Measurements from ENCODE around the gene CDH18.

Gene CDH18

DNA sequence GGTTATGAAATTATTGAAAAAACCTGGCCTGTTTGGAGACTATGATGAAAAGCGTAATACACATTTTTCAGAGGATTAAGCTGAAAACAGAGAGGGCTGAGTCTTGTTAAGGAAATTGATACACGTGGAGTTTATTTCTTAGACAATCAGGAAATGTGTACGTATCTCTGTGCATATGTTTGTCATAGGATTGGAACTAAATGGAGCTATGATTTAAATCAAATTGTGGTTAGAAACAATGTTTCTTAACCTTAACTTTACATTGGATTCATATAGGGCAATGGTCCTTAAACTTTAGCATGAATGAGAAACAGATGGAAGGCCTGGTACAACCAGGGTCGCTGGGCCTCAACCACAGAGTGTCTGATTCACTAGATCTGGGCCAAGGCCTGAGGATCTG is 451.6 kb downstream of the CDH18 start:
- no peaks in the 10 kb centered on the region for H3K36me3 Mint-ChIP-seq (ENCODE audit: low read depth)
- TF ChIP-seq, protein P1, sequence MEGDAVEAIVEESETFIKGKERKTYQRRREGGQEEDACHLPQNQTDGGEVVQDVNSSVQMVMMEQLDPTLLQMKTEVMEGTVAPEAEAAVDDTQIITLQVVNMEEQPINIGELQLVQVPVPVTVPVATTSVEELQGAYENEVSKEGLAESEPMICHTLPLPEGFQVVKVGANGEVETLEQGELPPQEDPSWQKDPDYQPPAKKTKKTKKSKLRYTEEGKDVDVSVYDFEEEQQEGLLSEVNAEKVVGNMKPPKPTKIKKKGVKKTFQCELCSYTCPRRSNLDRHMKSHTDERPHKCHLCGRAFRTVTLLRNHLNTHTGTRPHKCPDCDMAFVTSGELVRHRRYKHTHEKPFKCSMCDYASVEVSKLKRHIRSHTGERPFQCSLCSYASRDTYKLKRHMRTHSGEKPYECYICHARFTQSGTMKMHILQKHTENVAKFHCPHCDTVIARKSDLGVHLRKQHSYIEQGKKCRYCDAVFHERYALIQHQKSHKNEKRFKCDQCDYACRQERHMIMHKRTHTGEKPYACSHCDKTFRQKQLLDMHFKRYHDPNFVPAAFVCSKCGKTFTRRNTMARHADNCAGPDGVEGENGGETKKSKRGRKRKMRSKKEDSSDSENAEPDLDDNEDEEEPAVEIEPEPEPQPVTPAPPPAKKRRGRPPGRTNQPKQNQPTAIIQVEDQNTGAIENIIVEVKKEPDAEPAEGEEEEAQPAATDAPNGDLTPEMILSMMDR (IDR thresholded peaks at IDR 0.05; ENCODE audit: unreplicated experiment in 3 of 3): no peak
- H3K27me3 Mint-ChIP-seq (ENCODE audit: low read depth): no peaks in the 10 kb centered on the region
- H3K4me1 Mint-ChIP-seq: no peaks in the 10 kb centered on the region
- H3K9me3 Mint-ChIP-seq: peaks cover 2% of the 10 kb centered on the region
- no peak overlapping the region for H3K27ac Mint-ChIP-seq
- H3K4me3 Mint-ChIP-seq: no peak overlapping the region

DNA sequence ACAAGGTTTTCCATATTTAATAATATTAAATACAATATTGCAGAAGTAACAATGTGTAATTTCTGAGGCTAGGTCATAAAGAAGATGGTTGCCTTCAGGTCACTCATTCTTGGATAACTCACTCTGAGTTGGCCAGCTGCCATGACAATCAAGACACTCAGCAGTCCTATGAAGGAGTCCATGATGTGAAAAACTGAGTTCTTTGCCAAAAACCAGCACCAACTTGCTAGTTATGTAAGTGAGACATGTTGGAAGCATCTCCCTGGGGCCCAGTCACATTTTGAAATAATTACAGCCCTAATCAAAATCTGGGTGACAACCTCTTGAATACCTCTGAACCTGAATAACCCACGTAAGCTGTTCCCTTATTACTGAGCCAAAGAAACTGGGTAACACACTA is 453.2 kb downstream of the CDH18 start:
- Mint-ChIP-seq H3K27ac (no peak overlapping the region), H3K4me3 (no peak overlapping the region), H3K36me3 (ENCODE audit: low read depth) (no peaks in the 10 kb centered on the region), H3K4me1 (no peaks in the 10 kb centered on the region), H3K27me3 (ENCODE audit: low read depth) (no peaks in the 10 kb centered on the region), H3K9me3 (no peaks in the 10 kb centered on the region)
- TF ChIP-seq, protein P1 (IDR thresholded peaks at IDR 0.05; ENCODE audit: unreplicated experiment in 3 of 3): no peak

DNA sequence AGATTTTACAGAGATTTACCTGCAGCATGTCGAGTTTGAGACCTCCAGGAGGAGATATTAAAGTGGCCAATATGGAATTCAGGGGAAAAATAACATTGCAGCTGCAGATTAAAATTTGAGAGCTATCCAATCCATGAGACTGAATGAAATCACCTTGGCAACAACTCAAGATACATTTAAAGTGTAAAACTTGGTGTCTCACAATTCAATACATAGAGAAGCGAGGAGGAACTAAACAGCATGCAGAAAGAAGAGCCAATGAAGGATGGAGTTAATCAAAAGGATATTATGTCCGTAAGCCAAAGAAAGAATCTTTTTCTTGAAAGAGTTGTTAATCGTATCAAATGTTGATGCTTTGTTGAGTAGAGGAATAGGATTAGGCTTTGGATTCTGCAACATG is 455.1 kb downstream of the CDH18 start:
- no peaks in the 10 kb centered on the region for H3K27me3 Mint-ChIP-seq (ENCODE audit: low read depth)
- no peaks in the 10 kb centered on the region for H3K4me1 Mint-ChIP-seq
- no peak overlapping the region for H3K4me3 Mint-ChIP-seq
- no peaks in the 10 kb centered on the region for H3K36me3 Mint-ChIP-seq (ENCODE audit: low read depth)
- H3K27ac Mint-ChIP-seq: no peak overlapping the region
- H3K9me3 Mint-ChIP-seq: no peaks in the 10 kb centered on the region
- TF ChIP-seq, protein P1 (IDR thresholded peaks at IDR 0.05; ENCODE audit: unreplicated experiment in 3 of 3): no peak

DNA sequence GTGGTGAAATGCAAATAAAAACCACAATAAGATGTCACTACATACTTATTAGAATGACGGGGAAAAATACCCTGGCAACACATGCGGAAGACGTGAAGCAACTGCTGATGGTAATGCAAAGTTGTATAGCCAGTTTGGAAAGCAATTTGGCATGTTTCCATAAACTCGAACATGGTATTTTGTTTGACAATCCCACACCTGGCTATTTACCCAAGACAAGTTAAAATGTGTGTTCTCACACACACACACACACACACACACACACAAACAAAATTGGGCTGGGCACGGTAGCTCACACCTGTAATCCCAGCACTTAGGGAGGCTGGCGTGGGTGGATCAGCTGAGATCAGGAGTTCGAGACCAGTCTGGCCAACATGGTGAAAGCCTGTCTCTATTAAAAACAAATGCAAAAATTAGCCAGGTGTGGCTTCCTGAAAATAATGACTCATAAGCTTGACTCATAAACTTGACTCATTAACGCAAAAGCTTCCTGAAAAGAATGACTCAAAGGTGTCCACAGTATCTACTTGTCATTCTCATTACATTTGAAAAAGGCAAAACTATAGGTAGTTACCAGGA is 456.5 kb downstream of the CDH18 start:
- no peaks in the 10 kb centered on the region for H3K27me3 Mint-ChIP-seq (ENCODE audit: low read depth)
- H3K4me1 Mint-ChIP-seq: no peaks in the 10 kb centered on the region
- H3K4me3 Mint-ChIP-seq: no peak overlapping the region
- TF ChIP-seq, protein P1 (IDR thresholded peaks at IDR 0.05; ENCODE audit: unreplicated experiment in 3 of 3): no peak
- no peak overlapping the region for H3K27ac Mint-ChIP-seq
- H3K36me3 Mint-ChIP-seq (ENCODE audit: low read depth): no peaks in the 10 kb centered on the region
- H3K9me3 Mint-ChIP-seq: no peaks in the 10 kb centered on the region

DNA sequence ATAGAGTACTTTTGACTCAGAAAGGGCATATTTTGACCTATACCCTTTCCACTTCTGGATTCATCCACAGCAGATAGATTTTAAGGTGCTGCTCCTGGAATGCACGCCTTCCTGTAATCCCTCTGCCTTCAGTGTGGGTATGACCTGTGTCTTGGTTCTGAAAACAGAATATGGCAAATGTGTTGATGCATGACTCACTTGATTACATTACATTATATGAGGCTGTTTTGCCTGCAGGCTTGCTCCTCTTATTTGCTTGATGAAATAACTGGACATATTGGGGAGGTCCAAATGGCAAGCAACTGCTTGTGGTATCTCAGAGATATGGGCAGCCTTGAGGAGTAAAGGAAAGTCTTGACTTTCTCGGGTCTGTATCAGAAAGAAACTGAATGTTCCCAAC is 468.6 kb downstream of the CDH18 start:
- Mint-ChIP-seq H3K4me3 (no peak overlapping the region), H3K27me3 (ENCODE audit: low read depth) (no peaks in the 10 kb centered on the region), H3K9me3 (no peaks in the 10 kb centered on the region), H3K36me3 (ENCODE audit: low read depth) (no peaks in the 10 kb centered on the region), H3K4me1 (no peaks in the 10 kb centered on the region), H3K27ac (no peak overlapping the region)
- TF ChIP-seq, protein P1 (IDR thresholded peaks at IDR 0.05; ENCODE audit: unreplicated experiment in 3 of 3): no peak

DNA sequence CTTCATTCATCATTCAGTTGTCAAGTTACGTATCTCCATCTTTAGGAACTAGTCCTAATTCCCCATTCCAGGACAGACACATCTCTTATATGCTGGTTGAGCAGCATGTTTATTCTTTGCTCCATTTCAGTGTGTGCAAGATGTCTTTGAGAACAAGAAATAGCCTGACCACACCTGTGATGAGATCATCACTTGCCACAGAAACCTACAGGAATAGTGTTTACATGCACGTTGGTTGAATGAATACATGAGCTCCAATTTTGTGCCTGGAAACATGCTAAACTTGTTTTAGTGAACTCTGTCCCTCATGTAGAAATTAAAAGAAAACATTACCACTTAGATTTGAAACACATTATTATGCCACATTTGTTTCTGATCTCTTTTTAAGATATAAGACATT is 489.1 kb downstream of the CDH18 start:
- H3K4me1 Mint-ChIP-seq: no peaks in the 10 kb centered on the region
- no peak overlapping the region for H3K4me3 Mint-ChIP-seq
- H3K9me3 Mint-ChIP-seq: no peaks in the 10 kb centered on the region
- H3K36me3 Mint-ChIP-seq (ENCODE audit: low read depth): no peaks in the 10 kb centered on the region
- no peaks in the 10 kb centered on the region for H3K27me3 Mint-ChIP-seq (ENCODE audit: low read depth)
- TF ChIP-seq, protein P1 (IDR thresholded peaks at IDR 0.05; ENCODE audit: unreplicated experiment in 3 of 3): no peak
- no peak overlapping the region for H3K27ac Mint-ChIP-seq

Data from nephron (organoid).